Neural cell (in vitro differentiated cells): ENCODE measurements around the gene WARS2. TPM values are rescaled to one million over a fixed set of nuclear protein-coding genes. Genes with fewer than 3 reads are reported as not detected.

Experiments used
- H2AFZ ChIP-seq: fragments of 200-600, 300-800 bp; sonication (generic), shearing (Covaris generic); 2 replicates; pipeline ENCODE4 v1.6.0; 2014; ENCODE audit warnings: low read depth, mild to moderate bottlenecking, antibody characterized with exemption, low read length, moderate library complexity
- H3F3A ChIP-seq: fragments of 200-600 bp; shearing (Covaris generic); 2 replicates; pipeline ENCODE4 v1.6.1; 2016; ENCODE audit warnings: mild to moderate bottlenecking, moderate library complexity, mixed read lengths, antibody characterized with exemption, low read length; ENCODE audit not compliant: insufficient read depth, poor library complexity, severe bottlenecking
- H3K27ac ChIP-seq: fragments of 200-600, 300-800 bp; sonication (generic), shearing (Covaris generic); 2 replicates; pipeline ENCODE4 v1.5.1; 2014; ENCODE audit warnings: mild to moderate bottlenecking, low read length, moderate library complexity
- H3K27me3 ChIP-seq: fragments of 300-800, 200-600 bp; sonication (generic), shearing (Covaris generic); 2 replicates; pipeline ENCODE4 v1.6.0; 2014; ENCODE audit warnings: mild to moderate bottlenecking, low read depth, low read length, moderate library complexity; ENCODE audit not compliant: insufficient read depth
- H3K36me3 ChIP-seq: fragments of 300-800, 200-600 bp; sonication (generic), shearing (Covaris generic); 2 replicates; pipeline ENCODE4 v1.5.1; 2014; ENCODE audit warnings: mild to moderate bottlenecking, antibody characterized with exemption, low read length, moderate library complexity; ENCODE audit not compliant: insufficient read depth
- H3K4me2 ChIP-seq: fragments of 300-800, 200-600 bp; sonication (generic), shearing (Covaris generic); 2 replicates; pipeline ENCODE4 v1.6.0; 2014; ENCODE audit warnings: mild to moderate bottlenecking, low read length
- H3K4me3 ChIP-seq: fragments of 300-800, 200-600 bp; sonication (generic), shearing (Covaris generic); 2 replicates; pipeline ENCODE4 v1.5.1; 2014; ENCODE audit warnings: mild to moderate bottlenecking, low read length, moderate library complexity
- H3K79me2 ChIP-seq: fragments of 200-600 bp; shearing (Covaris generic); replicated peaks from 2 replicates; pipeline ENCODE4 v1.6.0; 2014; ENCODE audit warnings: mild to moderate bottlenecking, low read length, moderate library complexity; ENCODE audit not compliant: insufficient read depth
- H3K9ac ChIP-seq: fragments of 300-800, 200-600 bp; sonication (generic), shearing (Covaris generic); 2 replicates; pipeline ENCODE4 v1.6.1; 2016; ENCODE audit warnings: mild to moderate bottlenecking, low read length, mixed read lengths
- H3K9me2 ChIP-seq: fragments of 200-600 bp; shearing (Covaris generic); 2 replicates; pipeline ENCODE4 v1.6.1; 2016; ENCODE audit warnings: mild to moderate bottlenecking, low read length, mixed read lengths; ENCODE audit not compliant: insufficient read depth
- H3K9me3 ChIP-seq: fragments of 200-600, 300-800 bp; sonication (generic), shearing (Covaris generic); 2 replicates; pipeline ENCODE4 v1.6.1; 2016; ENCODE audit warnings: mild to moderate bottlenecking, mixed run types, low read length, moderate library complexity, mixed read lengths
- H4K20me1 ChIP-seq: fragments of 200-600 bp; shearing (Covaris generic); 2 replicates; pipeline ENCODE4 v1.6.1; 2016; ENCODE audit warnings: mild to moderate bottlenecking, mixed run types; ENCODE audit not compliant: insufficient read depth
- CTCF ChIP-seq: fragments of 450-650 bp; IDR thresholded peaks from 2 replicates; pipeline ENCODE4 v1.5.1; 2014; ENCODE audit warnings: antibody characterized with exemption, mild to moderate bottlenecking, moderate library complexity; ENCODE audit not compliant: poor library complexity, severe bottlenecking
- EP300 ChIP-seq: fragments of 450-650 bp; conservative IDR thresholded peaks from 2 replicates; pipeline ENCODE4 v1.6.1; 2014; ENCODE audit warnings: antibody characterized with exemption, mild to moderate bottlenecking, moderate library complexity; ENCODE audit not compliant: poor library complexity, severe bottlenecking
- EZH2 ChIP-seq: fragments of 200-600, 300-800 bp; shearing (Covaris generic), sonication (generic); IDR thresholded peaks from 2 replicates; pipeline ENCODE4 v1.6.1; 2014; ENCODE audit warnings: antibody characterized with exemption, low read length, borderline replicate concordance, mild to moderate bottlenecking; ENCODE audit not compliant: insufficient read depth, poor library complexity, severe bottlenecking
- MXI1 ChIP-seq: fragments of 450-650 bp; conservative IDR thresholded peaks from 2 replicates; pipeline ENCODE4 v1.6.1; 2014; ENCODE audit warnings: antibody characterized with exemption, mild to moderate bottlenecking; ENCODE audit not compliant: poor library complexity, severe bottlenecking
- POLR2AphosphoS5 ChIP-seq: IDR thresholded peaks from 2 replicates; pipeline ENCODE4 v1.6.1; 2012
- RAD21 ChIP-seq: fragments of 450-650 bp; conservative IDR thresholded peaks from 2 replicates; pipeline ENCODE4 v1.6.1; 2014; ENCODE audit warnings: antibody characterized with exemption, mild to moderate bottlenecking, moderate library complexity
- REST ChIP-seq: IDR thresholded peaks from 2 replicates; pipeline ENCODE4 v1.6.1; 2012; ENCODE audit warnings: borderline replicate concordance
- SMC3 ChIP-seq: fragments of 450-650 bp; conservative IDR thresholded peaks from 2 replicates; pipeline ENCODE4 v1.6.1; 2014; ENCODE audit warnings: antibody characterized with exemption, mild to moderate bottlenecking, moderate library complexity; ENCODE audit not compliant: poor library complexity
- TAF1 ChIP-seq: IDR thresholded peaks from 2 replicates; pipeline ENCODE4 v1.6.1; 2012; ENCODE audit warnings: low read depth
- polyA plus RNA-seq: library from polyadenylated mRNA; depleted of rRNA; stranded (reverse); fragments of >200 nt; gene quantifications from 2 replicates; pipeline ENCODE4 v1.2.3, GENCODE V29; 2014

Gene WARS2
- polyA plus RNA-seq, 1 donor from 2014 or later = 4.7 TPM

GRCh38 chr1:119187416-119187815 lies 47.0 kb upstream of the WARS2 start:
- H3K27ac ChIP-seq = no peak overlapping the region
- H3K4me2 ChIP-seq = no peak overlapping the region
- TF ChIP-seq EP300 (no peak), TAF1 (no peak), SMC3 (no peak), REST (no peak), POLR2AphosphoS5 (no peak), CTCF (no peak)
- H3K4me3 ChIP-seq = no peak overlapping the region
- no peaks in the 10 kb centered on the region for H3K79me2 ChIP-seq
- no peak overlapping the region for H3K9ac ChIP-seq
- H4K20me1 ChIP-seq = no peaks in the 10 kb centered on the region
- H3K9me2 ChIP-seq = no peaks in the 10 kb centered on the region
- H3K27me3 ChIP-seq = no peaks in the 10 kb centered on the region
- H2AFZ ChIP-seq = no peak overlapping the region
- no peaks in the 10 kb centered on the region for H3K36me3 ChIP-seq
- H3F3A ChIP-seq = no peaks in the 10 kb centered on the region
- H3K9me3 ChIP-seq = no peaks in the 10 kb centered on the region

GRCh38 chr1:119186471-119186870 lies 46.0 kb upstream of the WARS2 start:
- H3K27ac ChIP-seq = no peak overlapping the region
- no peaks in the 10 kb centered on the region for H3K36me3 ChIP-seq
- no peaks in the 10 kb centered on the region for H3K27me3 ChIP-seq
- TF ChIP-seq RAD21 = no peak
- TF ChIP-seq SMC3 = no peak
- TF ChIP-seq CTCF = no peak
- TF ChIP-seq POLR2AphosphoS5 = no peak
- no peak for TF ChIP-seq REST
- TF ChIP-seq EP300 = no peak
- no peak for TF ChIP-seq EZH2
- TF ChIP-seq TAF1 = no peak
- no peak for TF ChIP-seq MXI1
- H3K79me2 ChIP-seq = no peaks in the 10 kb centered on the region
- no peak overlapping the region for H3K4me2 ChIP-seq
- H3K9ac ChIP-seq = no peak overlapping the region
- H3F3A ChIP-seq = no peaks in the 10 kb centered on the region
- H2AFZ ChIP-seq = no peak overlapping the region
- H3K9me2 ChIP-seq = no peaks in the 10 kb centered on the region
- no peaks in the 10 kb centered on the region for H4K20me1 ChIP-seq
- no peaks in the 10 kb centered on the region for H3K9me3 ChIP-seq
- H3K4me3 ChIP-seq = no peak overlapping the region
